Cardiac fibroblast (primary cell): Measurements from ENCODE around the gene GPR148.

Experiments used
- DNase-seq, 2 donors: peaks; one replicate each; pipeline versions ENCODE4 v3.0.0 to v3.0.0-alpha.2; 2010; ENCODE audit warnings: low read depth in 2 of 2
- H3K4me3 ChIP-seq, 2 donors: replicated peaks in 1 of 2; 1 replicate in 1 of 2; 2 replicates in 1 of 2; pipeline ENCODE4 v1.5.1; 2011; ENCODE audit warnings: low read depth in 2 of 2, low read length in 2 of 2, mild to moderate bottlenecking in 2 of 2, moderate library complexity in 1 of 2
- TF ChIP-seq, protein P1 (sequence below): IDR thresholded peaks from one replicate; pipeline ENCODE4 v1.5.1; 2011; ENCODE audit warnings: low read depth, mild to moderate bottlenecking, low read length, inconsistent platforms

Gene GPR148

DNA sequence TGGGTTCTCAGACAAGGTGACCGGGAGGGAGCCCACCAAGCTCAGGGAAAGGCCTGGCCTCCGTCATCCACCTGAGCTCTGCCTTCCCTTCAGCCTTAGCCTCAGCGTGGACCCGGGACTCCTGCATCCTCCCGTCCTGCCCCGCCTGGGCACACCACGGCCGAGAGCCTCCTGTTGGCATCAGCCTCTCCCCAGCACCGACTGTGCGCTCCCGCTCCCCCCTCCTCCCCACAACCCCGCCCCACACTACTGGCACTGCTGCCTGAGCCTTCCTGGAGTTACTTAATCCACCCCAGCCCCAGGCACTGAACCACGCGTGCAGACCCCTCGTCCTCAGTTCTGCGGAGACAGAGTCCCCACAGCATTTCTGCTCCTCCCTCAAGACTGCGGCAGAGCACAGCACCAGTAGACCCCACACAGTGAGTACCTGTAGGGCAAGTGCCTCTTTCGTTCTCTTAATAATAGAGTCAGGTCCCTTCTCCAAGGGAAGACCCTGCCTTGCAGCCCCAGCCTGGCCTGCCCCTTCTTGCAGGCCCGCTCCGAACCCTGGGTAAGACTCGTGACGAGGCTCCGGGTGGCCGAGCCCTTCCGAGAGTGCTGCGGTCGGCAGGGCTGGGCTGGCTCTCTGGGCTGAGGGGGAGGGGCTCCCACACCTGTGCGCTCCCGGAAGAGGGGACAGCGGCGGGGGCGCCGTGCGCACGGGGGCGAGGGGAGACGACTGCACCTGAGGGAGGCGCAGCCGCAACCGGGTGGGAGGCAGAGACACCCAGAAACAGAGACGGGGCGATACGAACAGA is 26.6 kb downstream of the GPR148 start, which contains the start of gene AMER3:
TSS of gene AMER3 (plus strand) at position 285 of the 797 bp plus-strand sequence. CDS start 6,533 bp downstream, outside the sequence.
- H3K4me3 ChIP-seq: no peak within 1 kb of the TSS
- TF ChIP-seq, protein P1, sequence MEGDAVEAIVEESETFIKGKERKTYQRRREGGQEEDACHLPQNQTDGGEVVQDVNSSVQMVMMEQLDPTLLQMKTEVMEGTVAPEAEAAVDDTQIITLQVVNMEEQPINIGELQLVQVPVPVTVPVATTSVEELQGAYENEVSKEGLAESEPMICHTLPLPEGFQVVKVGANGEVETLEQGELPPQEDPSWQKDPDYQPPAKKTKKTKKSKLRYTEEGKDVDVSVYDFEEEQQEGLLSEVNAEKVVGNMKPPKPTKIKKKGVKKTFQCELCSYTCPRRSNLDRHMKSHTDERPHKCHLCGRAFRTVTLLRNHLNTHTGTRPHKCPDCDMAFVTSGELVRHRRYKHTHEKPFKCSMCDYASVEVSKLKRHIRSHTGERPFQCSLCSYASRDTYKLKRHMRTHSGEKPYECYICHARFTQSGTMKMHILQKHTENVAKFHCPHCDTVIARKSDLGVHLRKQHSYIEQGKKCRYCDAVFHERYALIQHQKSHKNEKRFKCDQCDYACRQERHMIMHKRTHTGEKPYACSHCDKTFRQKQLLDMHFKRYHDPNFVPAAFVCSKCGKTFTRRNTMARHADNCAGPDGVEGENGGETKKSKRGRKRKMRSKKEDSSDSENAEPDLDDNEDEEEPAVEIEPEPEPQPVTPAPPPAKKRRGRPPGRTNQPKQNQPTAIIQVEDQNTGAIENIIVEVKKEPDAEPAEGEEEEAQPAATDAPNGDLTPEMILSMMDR: no peak
- DNase-seq: no peak

DNA sequence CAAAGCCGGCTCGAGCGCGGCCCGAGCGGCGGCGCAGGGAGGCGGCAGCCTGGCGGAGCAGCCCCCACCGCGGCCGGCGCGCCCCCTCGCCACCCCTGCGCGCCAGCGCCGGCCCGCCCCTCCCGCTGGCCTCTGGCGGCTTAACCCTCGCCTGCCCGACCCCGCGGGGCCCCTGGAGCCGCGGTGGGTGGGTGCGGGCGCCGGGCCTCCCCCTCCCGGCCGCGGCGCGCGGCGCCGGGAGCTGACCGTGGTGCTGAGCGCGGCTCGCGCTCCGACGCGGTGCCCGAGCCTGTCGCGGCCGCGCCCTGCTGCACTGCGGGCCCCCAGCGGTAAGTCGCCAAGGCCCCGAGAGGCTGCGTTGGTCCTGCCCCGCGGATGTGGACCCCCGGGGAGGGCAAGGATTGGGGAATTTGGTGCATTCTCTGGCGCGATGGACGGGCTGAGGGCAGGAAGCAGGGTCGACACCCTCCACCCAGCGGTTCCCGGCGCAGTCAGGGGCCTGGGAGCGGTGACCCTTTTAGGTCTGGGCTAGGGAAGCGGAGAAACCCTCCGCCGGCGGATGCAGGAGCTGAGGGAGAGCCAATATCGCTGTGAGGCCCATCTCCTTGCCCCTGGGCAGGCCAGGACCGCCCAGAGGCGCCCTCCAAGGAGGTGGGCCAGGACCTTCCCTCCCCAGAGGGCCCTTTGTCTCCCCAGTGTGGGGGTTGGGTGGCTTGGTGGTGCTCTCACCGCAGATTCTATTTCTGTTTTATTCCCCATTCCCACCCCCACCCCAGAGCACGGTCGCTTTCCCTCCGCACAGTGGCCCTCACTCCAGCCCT is 27.4 kb downstream of the GPR148 start:
- TF ChIP-seq, protein P1: no peak
- DNase-seq: peak in 1 of 2 donors; percentile 8
- H3K4me3 ChIP-seq: no peak overlapping the region

DNA sequence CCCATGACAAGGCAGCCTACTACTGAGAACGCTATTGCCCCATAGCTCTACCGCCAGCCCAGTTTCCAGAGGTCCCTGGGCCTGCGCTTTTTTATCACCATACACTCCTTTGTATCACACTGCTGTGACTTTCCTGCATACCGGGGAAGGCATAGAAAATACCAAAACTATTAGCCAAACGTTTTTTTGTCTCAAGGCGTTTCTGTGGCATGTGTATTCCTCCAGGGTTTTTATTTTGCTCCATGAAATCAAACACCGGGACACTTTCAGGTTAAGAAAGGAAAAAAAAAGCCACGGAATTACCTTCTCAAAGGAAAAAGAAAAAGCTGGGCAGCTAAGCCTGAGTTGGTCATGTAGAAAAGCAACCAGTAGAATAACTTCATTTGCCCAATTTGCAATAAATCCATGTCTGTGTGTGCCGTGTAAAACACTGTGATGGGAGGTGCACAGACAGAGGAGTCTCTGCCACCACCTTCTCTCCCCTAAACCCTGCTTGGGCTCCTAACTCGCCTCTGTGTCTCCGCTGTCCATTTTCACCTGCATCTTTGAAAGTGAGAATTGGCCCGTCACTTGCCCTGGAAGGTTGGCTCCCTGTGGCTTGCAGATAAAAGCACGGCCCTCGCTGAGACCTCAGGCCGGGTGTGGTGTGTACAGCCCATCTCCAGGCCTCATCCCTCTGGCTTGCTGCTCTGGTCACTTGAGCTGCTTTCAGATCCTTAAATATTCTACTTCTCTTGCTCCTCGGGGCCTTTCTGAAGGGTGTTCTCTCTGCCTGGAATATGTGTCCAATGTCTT is 28.2 kb downstream of the GPR148 start:
- no peak for DNase-seq
- H3K4me3 ChIP-seq: no peak overlapping the region
- TF ChIP-seq, protein P1: no peak

DNA sequence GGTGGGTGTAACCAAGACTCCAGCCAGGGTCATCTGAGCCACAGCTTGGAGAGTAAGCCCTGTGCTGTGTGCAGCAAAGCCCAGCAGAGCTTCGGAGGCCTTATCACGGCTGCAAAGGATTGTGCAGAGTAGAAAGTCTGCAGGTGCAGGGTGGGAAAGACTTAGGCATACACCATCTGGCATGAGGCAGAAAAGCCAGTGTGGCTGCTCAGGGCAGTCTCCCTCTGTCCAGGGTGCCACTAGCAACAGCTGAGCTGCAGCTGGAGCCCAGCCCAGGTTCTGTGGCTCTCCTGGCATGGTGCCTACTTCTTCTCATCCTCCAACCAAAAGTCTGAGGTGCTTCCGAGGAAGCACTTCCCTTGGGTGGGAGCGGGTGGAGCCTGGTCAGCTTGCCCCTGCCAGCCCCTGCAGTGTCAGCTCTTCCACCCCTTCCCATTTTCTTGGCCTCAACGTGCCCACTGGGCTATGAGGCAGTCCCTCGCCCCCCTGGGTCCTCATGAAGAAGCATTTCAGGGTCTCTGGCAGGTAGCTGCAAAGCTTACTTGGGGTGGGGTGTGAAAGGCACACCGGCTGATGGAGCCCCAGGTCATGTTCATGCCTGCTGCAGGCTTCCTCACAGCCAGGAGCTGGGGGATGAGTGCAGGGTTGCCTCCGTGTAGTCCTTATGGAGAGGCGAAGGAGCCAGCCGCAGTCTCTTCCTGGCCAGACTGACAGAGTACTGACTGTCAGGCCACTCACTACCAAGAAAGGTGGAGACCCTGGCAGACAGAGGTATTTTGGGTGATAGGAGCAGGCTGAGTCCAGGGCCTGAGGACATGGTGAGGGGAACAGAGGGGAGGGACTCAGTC is 31.3 kb downstream of the GPR148 start:
- TF ChIP-seq, protein P1: no peak
- H3K4me3 ChIP-seq: no peak overlapping the region
- peak; percentile 2 to 13 for DNase-seq

DNA sequence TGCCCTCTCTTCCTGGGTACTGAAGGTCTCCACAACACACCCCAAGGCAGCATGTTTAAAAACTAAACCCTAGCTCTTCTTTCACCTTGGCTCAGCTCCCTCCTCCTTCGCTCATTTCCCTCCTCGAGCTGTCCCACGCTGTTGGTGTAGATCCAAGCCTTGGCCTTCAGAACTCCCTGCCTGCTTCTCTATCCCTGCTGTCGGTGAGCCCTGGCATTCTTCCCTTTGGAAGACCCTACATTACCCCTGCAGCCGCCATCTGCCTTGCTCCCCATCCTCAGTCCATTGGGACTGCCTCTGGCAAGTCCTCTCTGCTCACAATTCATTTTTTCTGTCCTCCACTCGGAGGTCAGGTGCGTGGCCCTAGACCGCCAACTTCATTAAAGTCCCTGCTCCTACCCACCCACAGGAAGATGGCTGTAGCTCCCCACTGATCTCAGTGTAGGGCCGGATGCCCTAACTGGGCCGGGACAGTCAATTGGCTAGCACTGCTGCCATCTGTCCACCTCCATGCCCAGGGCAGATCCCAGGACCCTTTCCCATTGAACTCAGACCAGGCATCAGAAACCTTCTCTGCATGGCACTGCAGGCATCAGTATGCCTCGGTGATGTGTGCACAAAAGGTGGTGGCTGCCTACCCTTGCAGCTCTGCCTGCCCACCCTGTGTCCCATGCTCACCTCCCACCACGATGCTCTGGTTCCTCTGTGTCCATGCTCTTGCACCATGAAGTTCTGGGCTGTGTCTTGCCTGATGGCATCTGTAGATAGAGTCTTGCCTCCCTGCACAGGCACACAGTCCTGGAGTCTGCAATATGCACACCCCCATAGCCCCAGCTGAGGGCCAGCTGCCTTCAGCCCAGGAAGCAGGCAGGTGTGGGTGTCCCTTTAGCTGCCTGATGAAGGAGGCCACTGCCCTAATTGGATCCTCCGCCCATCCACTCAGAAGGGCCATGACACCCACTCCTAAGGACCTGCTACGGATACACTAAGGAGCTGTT is 32.2 kb downstream of the GPR148 start:
- no peak overlapping the region for H3K4me3 ChIP-seq
- no peak for DNase-seq
- TF ChIP-seq, protein P1: no peak
